GM18867 (cell line): ENCODE data around the gene TRAPPC2.

Experiments
- ATAC-seq: cut with Tn5 transposase; IDR thresholded peaks from one replicate; pipeline ENCODE4 v1.9.1; 2021; ENCODE audit warnings: mild to moderate bottlenecking, moderate library complexity; ENCODE audit not compliant: unreplicated experiment

TRAPPC2 gene

DNA sequence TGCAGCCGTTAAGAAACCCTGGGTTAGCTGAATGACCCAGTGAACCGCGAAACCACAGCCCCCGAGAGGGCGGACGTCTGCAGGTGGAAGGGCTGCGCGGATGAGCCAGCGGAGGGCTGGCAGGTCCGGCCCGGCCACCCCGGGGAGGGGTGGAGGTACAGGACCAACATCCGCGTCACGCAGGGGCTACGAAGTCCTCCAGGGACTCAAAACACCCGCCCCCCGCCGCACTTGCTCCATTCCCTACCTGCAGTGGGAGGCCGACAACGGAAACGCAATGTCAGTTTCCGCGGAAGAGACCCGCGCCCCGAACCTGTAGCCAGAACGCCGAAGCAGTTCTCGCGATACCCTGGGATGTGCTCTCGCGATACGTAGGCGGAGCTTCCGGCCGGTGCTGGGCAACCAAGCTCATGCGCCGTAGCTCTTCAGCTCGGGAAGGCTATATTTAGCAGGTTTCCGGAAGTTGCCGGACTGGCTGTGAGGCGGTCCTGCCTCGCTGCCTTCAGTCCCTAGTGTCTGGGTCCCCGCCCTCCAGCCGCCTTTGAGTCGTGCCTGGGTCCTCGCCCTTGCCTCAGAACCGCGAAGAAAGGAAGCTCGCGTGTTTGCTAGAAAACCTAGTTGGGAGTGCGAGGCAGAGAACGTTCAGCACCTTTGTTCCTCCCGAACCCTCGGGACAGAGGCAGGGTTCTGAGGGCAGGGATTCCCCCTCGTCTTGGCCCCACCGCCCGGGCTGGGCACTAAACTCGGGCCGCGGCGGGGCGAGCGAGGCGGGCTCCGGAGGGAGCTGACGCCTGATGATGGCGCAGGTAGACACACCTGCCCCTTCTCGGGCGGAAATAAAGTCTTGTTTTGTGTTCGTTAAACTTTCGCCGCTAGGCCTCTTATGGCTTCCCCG lies at the start of gene TRAPPC2, which contains the start of gene OFD1:
Gene TRAPPC2 (minus strand): TSS at position 343 of the 895 bp plus-strand sequence. CDS start 14,657 bp downstream, outside the sequence.
Gene OFD1 (plus strand): TSS at position 471 of the 895 bp plus-strand sequence. CDS start 324 bp downstream, at position 795.
- ATAC-seq = peak; percentile 93

DNA sequence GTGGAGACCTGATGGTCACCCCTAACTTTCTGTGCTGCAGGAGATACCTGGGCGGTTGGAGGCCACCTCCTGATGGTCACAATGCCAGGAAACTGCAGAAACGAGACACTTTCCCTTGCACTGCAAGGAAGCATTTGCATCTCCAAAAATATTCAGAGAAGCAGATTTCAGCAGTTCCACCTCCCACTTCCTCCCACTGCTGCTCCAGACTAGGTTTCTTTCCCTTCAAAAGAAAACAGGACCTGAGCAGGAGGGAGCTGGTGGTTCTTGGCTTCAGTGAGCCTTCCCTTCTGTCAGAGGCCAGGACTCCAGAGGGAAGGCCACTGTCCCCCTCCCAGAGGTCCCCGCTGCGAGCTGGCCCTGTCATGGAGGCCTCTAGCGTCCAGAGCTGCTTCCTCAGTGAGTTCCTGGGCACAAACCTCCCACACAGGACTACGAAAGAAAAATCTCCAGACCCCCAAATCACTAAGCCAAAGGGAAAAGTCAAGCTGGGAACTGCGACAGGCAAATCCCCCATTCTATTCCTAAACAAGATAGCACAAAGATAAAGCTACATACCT lies 46.5 kb upstream of the TRAPPC2 start:
- no peak for ATAC-seq

- ATAC-seq = no peak
Measured at GRCh38 chrX:13778916-13779315, 44.5 kb upstream of the TRAPPC2 start.

DNA sequence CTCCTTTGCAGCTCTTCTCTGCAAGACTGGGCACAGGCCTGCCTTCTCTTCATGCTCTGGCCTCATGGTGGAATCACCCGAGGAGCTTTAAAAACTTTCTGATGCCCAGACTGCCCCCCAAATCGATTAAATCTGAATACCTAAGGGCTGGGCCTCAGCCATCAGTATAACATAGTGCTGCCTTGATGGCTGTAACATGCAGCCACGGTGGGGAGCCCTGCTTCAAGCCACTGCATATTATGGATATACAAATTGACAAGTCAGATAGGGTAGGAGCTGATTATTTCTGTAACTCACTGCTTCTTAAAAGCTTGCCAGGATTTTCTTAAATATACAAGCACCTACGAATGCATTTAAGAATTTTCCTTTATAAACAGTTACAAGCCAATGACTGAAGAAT lies 42.0 kb upstream of the TRAPPC2 start:
- ATAC-seq = no peak

GRCh38 chrX:13775837-13776236 lies 41.4 kb upstream of the TRAPPC2 start:
- ATAC-seq = no peak

GRCh38 chrX:13774696-13775095 lies 40.3 kb upstream of the TRAPPC2 start:
- ATAC-seq = no peak

GRCh38 chrX:13770013-13770535 lies 35.7 kb upstream of the TRAPPC2 start:
- ATAC-seq = no peak

- no peak for ATAC-seq
Measured at GRCh38 chrX:13768939-13769338, 34.5 kb upstream of the TRAPPC2 start.

DNA sequence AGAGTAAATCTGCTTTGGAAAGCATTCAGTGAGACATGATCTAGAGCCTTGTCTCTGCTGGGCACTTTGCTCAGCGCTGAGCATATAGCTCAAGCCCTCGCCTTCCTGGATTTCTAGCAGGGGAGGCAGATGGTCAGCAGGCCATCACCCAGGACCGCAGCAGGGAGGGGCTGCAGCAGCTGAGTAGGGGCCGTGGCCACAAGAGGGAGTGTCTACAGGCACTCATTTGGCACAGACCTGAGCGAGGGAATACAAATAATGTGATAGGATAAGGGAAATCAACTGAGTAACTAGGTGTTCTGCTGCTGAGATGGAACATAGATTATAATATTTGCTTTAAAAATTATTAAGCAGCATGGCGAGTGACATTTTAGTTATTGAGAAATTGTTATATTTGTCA lies 30.3 kb upstream of the TRAPPC2 start:
- no peak for ATAC-seq

DNA sequence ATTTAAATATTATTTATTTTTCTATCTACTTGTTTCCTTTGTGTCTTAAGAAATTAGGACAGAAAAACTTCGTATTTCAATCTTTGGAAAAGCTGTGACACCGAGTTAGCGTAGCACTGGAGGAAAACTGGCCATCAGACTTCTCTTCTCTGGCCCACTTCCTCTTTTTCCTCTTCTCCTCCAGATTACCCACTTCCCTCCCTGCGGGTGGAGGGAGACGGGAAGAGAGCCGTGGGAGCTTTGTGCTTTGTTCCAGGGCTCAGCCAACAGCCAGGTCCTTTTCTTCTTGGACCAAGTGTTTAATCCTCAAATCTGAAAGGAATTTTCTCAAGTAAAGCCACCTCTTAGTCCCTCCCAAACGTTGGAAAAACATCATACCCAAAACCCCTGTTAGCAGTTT lies 29.9 kb upstream of the TRAPPC2 start:
- no peak for ATAC-seq

DNA sequence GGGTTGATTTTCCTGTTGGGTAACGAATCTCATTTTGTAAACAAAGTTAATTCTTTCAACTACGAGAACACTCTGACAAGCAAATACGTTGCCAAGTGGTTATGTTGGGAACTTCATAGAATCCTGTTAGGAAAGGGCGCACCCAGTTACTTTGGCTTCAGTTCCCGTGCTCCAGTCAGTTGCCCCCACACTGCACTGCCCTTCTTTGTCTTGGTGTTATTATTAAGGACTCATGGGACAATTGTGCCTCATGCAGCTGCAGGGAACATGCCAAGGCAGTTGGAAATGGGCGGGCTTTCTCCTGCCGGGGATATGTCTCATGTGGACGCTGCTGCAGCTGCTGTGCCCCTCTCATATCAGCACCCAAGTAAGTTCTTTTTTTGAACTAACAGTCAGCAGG lies 29.1 kb upstream of the TRAPPC2 start:
- no peak for ATAC-seq

GRCh38 chrX:13761606-13762414 lies 27.4 kb upstream of the TRAPPC2 start:
- ATAC-seq = peak; percentile 60

GRCh38 chrX:13760426-13760825 lies 26.0 kb upstream of the TRAPPC2 start:
- ATAC-seq = no peak

- ATAC-seq = peak; percentile 64
Measured at GRCh38 chrX:13759152-13759718, 24.8 kb upstream of the TRAPPC2 start.

- no peak for ATAC-seq
Measured at GRCh38 chrX:13756381-13756780, 22.0 kb upstream of the TRAPPC2 start.

DNA sequence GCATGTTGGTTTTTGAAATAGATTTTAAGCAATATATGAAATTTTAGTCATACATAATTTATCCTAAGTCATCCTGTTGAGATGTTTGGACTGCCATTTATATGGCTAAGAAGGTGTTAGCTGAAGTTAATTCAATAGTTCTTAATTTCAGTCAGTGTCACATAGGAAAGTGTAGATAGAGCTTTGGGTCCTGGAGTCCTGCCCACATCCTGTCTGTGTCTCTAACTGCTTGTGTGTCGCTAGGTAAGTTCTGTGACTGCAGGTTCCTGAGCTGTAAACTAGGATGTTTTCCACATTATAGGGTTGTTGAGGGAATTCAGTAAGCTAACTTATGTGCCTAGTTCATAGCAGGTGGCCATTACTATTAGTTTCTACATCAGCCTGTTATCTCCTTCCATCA lies 20.8 kb upstream of the TRAPPC2 start:
- ATAC-seq = no peak

DNA sequence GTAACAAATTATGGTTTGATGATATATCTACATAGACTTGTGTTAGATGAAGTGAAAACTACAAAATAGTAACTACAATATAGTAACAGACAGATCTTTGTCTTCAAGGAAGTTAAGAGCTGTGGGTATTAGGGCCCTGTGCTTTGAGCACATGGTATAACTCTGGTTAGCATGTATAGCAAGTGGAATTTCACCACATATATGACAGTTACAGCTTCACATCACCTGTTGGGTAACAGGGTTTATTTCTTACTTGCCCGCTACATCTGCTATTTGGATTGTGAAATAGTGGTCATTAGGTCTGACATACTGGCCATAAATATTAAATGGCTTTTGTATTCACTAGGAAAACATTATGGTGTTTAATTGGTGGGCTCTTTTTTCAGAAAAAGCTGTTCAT lies 20.3 kb upstream of the TRAPPC2 start:
- ATAC-seq = no peak

GRCh38 chrX:13752646-13753045 lies 18.2 kb upstream of the TRAPPC2 start:
- ATAC-seq = peak; percentile 48

DNA sequence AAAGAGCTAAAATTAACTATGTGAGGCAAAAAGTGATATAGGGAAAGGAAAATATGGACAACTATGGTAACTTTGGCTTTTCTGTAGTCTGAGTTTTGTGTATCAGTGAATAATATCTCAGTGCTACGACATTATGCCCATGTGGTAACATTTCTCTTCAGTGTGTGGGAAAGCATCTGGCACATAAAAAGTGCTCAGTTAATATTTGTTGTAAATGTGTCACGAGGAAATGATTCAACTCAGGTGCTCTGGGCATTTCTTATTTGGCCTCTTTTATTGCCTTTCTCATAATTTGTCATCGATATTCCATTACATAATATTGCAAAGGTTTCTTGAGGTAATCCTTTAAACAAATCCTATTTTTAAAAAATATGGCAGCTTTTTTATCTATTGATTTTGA lies 17.7 kb upstream of the TRAPPC2 start:
- no peak for ATAC-seq

- ATAC-seq = peak; percentile 60
Measured at GRCh38 chrX:13750812-13751211, 16.4 kb upstream of the TRAPPC2 start.

DNA sequence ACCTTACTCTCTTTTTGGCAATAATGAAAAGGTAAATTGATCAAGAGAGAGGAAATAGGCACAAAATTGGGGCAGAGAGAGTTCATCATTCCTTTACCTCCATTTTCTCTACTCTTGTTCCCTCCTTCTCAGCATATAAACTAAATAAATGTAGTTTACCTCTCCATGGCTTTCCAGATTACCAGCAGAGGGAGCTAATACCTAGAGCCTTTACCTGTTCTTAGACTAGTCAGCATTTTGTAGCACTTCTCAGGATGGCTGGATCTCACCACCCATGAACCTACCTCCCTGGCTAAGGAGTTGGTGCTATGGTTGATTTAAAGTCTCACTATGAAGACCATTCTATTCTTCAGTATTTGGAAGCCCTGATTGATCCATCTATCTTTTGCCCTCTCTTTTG lies 15.8 kb upstream of the TRAPPC2 start:
- peak; percentile 47 for ATAC-seq
